Stimulated activated naive B cell treated with anti-CD40 and anti-IgM and Interleukin-4, amounts not matched to agents 10 μg/mL and 1 μg/mL and 100 μg/mL, for 72 hours (primary cell): ENCODE measurements around the gene YWHAB.
A peak's percentile ranks its signal among the peaks of the same experiment; 100 is the strongest.

Source experiments
- ATAC-seq, 2 donors: fragments of 150-1000 bp; cut with Tn5 transposase; replicated peaks; 2 replicates each; pipeline ENCODE4 v1.10.0; 2021; ENCODE audit warnings: moderate library complexity in 1 of 2
- DNase-seq: peaks from one replicate; pipeline ENCODE4 v3.0.0; 2021
- H3K27ac Mint-ChIP-seq: one replicate; pipeline ENCODE4 v1.8.0; 2022; ENCODE audit warnings: mild to moderate bottlenecking, mixed read lengths
- H3K27me3 Mint-ChIP-seq, 2 donors: one replicate each; pipeline ENCODE4 v1.8.0; 2022; ENCODE audit warnings: mixed read lengths in 2 of 2
- H3K36me3 Mint-ChIP-seq, 2 donors: one replicate each; pipeline ENCODE4 v1.8.0; 2022; ENCODE audit warnings: mixed read lengths in 2 of 2, mild to moderate bottlenecking in 1 of 2
- H3K4me1 Mint-ChIP-seq, 2 donors: one replicate each; pipeline ENCODE4 v1.8.0; 2022; ENCODE audit warnings: mixed read lengths in 2 of 2, mild to moderate bottlenecking in 1 of 2
- H3K4me3 Mint-ChIP-seq, 2 donors: one replicate each; pipeline ENCODE4 v1.8.0; 2022; ENCODE audit warnings: mild to moderate bottlenecking in 2 of 2, mixed read lengths in 2 of 2, moderate library complexity in 1 of 2
- H3K9me3 Mint-ChIP-seq, 2 donors: one replicate each; pipeline ENCODE4 v1.8.0; 2022; ENCODE audit warnings: mixed read lengths in 2 of 2, mild to moderate bottlenecking in 1 of 2

YWHAB gene

DNA sequence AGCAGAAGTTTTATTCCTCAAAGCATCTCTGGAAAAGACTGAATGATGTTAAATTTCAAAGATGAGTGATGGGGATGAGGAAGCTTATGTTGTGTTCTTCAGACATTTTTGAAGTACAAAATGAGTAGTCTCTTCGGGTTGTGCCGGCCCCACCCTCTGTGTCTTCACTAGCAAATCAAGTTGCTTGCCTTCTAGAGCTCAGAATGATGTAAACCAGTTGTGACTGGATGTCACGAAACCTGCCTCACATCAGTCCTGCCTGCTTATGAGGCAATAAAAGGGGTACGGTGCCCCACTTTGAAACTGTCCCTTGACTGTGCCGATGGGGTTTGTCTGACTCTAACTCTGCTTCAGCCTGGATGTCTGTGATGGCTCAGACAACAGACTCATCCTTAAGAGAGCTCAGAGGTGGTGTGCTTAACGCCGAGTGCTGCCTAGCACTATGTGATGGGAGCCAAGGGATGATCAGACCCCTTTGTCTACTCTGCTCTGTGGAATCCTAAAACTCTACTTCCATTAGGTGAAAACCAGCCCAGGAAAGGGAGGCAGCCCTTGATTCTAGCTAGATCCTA lies 55.7 kb downstream of the YWHAB start:
- Mint-ChIP-seq H3K4me1 (peaks cover 0 to 2% of the 10 kb centered on the region in 2 donors), H3K4me3 (no peak overlapping the region), H3K27ac (peak overlapping the region; percentile 32), H3K27me3 (no peaks in the 10 kb centered on the region), H3K36me3 (peaks cover 58 to 69% of the 10 kb centered on the region in 2 donors), H3K9me3 (no peaks in the 10 kb centered on the region)
- DNase-seq = no peak
- no peak for ATAC-seq

DNA sequence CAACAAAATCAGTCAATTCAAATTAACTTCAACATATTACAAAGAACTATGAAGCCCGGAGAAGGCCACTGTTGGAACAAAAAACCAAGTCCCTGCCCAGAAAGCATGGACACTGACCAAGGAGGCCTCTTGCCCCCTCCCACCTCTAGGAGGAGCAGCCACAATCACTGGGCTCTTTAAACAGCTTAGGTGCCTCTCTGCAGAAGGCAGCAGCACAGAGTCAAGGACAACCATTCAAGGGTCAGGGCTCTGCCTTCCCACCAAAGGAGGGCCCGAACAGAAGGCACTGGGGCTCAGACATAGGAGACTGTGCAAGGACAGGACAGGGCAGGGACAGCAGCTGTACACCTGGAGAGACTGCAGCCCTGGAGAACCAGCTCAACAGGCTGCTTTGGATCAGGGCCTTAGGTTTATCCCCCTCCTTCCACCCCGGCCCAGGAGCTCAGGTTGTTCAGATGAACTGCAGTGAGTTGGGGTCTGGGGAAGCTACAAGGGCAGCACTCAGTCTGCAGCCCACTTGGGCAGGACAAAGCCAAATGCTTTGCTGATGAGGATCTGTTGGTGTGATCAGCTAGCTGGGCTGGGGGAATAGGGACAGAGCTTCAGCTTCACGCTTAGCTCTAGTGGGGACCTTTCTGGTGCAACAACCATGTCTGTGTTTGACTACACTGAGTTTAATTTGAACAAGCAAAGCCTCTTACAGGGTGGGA lies 56.9 kb downstream of the YWHAB start:
- Mint-ChIP-seq H3K27me3 (no peaks in the 10 kb centered on the region), H3K36me3 (peaks cover 56 to 66% of the 10 kb centered on the region in 2 donors), H3K4me1 (peaks cover 0 to 3% of the 10 kb centered on the region in 2 donors), H3K4me3 (no peak overlapping the region), H3K27ac (peak overlapping the region; percentile 34), H3K9me3 (no peaks in the 10 kb centered on the region)
- no peak for ATAC-seq
- DNase-seq = no peak

DNA sequence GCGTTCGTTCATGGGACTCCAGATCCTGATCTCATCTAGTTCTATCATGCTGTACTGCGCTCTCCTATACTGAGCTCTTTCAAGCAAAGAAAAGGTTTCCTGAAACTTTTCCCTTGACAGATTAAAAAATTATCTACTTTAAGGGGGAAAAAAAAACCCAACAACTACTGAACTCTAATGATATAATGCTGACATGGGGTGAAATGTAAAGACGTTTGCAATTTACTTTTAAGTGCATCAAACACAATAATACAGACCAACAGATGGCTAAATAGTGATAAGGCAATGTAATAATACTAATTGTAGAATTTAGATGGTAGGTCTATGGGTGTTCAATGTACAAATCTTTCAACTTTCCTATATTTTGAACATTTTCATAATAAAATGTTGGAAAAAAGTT lies 58.3 kb downstream of the YWHAB start:
- no peak for ATAC-seq
- Mint-ChIP-seq H3K27ac (no peak overlapping the region), H3K27me3 (no peaks in the 10 kb centered on the region), H3K4me3 (no peak overlapping the region), H3K4me1 (peaks cover 0 to 3% of the 10 kb centered on the region in 2 donors), H3K9me3 (no peaks in the 10 kb centered on the region), H3K36me3 (peaks cover 53 to 58% of the 10 kb centered on the region in 2 donors)
- DNase-seq = no peak

DNA sequence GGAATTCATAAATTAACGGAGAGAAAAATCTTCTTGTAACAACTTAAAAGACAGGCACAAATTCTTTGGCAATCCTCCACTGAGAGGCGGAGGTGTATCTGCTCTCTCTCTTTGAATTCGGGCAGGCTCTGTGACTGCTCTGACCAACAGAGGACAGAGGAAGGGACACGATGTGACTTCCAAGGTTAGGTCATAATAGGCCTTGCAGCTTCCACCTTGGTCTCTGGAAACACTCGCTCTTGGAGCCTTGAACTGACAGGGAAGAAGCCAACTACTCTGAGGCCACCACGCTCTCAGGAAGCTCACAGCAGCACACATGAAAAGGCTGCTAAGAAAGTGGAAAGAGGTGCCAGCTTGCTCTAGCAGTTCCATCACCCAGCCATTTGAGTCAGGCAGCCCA lies 59.8 kb downstream of the YWHAB start:
- DNase-seq (no peak), ATAC-seq (no peak)
- H3K27ac Mint-ChIP-seq = no peak overlapping the region
- peaks cover 53 to 58% of the 10 kb centered on the region in 2 donors for H3K36me3 Mint-ChIP-seq
- H3K27me3 Mint-ChIP-seq = no peaks in the 10 kb centered on the region
- no peaks in the 10 kb centered on the region for H3K9me3 Mint-ChIP-seq
- no peak overlapping the region for H3K4me3 Mint-ChIP-seq
- peaks cover 0 to 3% of the 10 kb centered on the region in 2 donors for H3K4me1 Mint-ChIP-seq

DNA sequence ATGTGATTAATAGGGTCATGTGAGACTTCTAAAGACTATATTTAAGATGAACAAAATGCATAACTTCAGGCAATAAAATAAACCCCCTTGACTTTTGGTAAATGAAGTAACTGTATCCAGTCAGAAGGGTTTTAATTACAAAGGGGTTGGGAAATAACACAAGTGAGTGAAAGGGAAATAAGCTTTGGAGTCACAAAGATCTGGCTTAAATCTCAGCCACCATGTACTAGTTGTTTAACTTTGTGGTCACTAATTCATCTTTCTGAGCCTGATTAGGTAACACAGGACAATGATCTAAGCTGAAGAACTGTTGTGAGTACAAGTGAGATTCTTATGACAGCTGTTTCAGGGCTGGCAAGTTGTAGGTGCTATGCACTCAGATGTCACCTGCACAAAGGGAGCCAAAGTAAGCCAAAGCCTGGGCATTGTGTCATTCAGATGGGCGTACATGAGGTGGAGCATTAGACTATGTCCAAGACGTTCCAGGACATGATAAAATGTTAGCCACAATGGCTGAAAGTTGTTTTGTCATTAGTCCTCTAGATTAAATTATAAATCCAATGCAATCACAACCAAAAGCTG lies 60.9 kb downstream of the YWHAB start:
- H3K27ac Mint-ChIP-seq = no peak overlapping the region
- no peaks in the 10 kb centered on the region for H3K9me3 Mint-ChIP-seq
- ATAC-seq = no peak
- no peak overlapping the region for H3K4me3 Mint-ChIP-seq
- peaks cover 52 to 57% of the 10 kb centered on the region in 2 donors for H3K36me3 Mint-ChIP-seq
- H3K27me3 Mint-ChIP-seq = no peaks in the 10 kb centered on the region
- H3K4me1 Mint-ChIP-seq = peaks cover 0 to 2% of the 10 kb centered on the region in 2 donors
- no peak for DNase-seq

DNA sequence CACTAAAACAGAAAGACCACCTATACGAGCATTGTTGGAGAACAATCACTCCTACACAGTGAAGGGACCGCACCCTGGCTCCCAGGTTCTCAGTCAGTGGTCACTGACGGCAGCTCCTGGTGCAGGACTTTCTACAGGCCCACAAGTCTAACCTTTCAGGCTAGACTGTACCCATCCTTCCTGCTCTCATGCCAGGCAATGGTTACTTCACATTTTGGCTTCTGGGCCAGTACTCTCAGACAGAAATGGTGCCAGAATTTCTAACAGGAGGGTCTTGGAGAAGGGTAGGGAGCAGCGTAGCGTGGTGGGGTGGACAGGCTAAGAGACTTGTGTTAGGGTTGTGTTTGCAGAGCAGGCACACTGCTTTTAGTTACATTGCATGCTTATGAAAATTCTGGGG lies 62.6 kb downstream of the YWHAB start:
- Mint-ChIP-seq H3K9me3 (no peaks in the 10 kb centered on the region), H3K27ac (no peak overlapping the region), H3K27me3 (no peaks in the 10 kb centered on the region), H3K4me1 (peaks cover 6 to 8% of the 10 kb centered on the region in 2 donors), H3K36me3 (peaks cover 50 to 52% of the 10 kb centered on the region in 2 donors), H3K4me3 (no peak overlapping the region)
- ATAC-seq (no peak), DNase-seq (no peak)

DNA sequence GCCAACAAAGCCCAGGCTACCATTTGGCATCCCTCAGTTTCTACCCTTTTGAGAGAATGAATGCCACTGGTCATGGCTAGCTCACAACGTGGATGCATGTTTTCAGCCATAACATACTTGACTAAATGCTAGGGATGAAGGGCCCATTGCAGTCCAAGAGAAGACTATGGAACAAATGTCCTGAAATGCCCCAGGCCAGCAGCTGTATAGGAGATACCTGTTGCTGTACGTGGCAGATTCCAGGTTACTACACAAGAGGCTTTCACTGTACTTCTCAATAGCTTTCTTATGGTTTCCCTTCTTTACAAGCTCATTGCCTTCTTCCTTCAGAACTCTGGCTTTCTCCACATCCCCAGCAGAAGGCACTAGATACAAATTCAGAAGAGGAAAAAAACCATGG lies 63.0 kb downstream of the YWHAB start:
- peaks cover 10 to 12% of the 10 kb centered on the region in 2 donors for H3K4me1 Mint-ChIP-seq
- no peak for DNase-seq
- H3K27me3 Mint-ChIP-seq = no peaks in the 10 kb centered on the region
- H3K27ac Mint-ChIP-seq = no peak overlapping the region
- peaks cover 54 to 56% of the 10 kb centered on the region in 2 donors for H3K36me3 Mint-ChIP-seq
- no peak overlapping the region for H3K4me3 Mint-ChIP-seq
- ATAC-seq = no peak
- no peaks in the 10 kb centered on the region for H3K9me3 Mint-ChIP-seq

DNA sequence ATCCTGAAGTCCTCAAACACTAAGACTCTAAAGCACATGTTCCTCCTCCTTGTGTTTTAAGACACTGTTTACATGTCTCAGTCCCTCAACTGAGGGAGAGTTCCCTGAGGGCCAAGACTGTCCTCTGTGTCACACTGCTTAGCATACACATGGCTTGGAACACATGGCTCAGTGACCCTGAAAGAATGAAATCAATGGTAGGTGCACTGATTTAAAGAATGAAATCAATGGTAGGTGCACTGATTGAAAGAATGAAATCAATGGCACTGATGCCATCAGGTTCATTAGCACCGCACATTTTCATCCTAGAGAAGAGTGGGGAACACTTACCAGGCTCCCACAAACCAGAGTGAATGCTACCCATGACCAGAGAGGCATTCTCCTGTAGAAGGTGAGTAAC lies 64.9 kb downstream of the YWHAB start:
- no peak for ATAC-seq
- H3K36me3 Mint-ChIP-seq = peaks cover 55 to 56% of the 10 kb centered on the region in 2 donors
- H3K4me3 Mint-ChIP-seq = no peak overlapping the region
- H3K4me1 Mint-ChIP-seq = peaks cover 25 to 28% of the 10 kb centered on the region in 2 donors
- H3K27ac Mint-ChIP-seq = peak overlapping the region; percentile 2
- H3K27me3 Mint-ChIP-seq = no peaks in the 10 kb centered on the region
- DNase-seq = no peak
- no peaks in the 10 kb centered on the region for H3K9me3 Mint-ChIP-seq

DNA sequence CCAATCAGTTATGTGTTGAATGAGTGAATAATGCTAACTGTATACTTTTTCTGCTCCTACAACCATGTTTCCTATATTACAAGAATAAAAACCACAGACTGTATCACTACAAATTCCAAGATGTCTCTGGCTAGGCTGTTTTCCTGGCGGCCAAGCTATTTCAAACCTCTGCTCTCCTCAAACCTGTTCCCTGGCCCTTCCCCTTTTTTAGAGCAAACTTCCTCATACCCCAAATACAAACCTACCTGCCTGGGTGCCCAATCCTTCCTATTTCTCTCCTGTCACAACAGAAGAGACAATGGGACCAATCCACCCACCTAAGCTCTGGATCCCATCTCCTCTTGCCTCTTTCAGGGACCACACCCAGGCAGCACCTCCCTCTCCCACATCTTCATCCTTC lies 67.2 kb downstream of the YWHAB start:
- H3K4me1 Mint-ChIP-seq = peaks cover 38 to 49% of the 10 kb centered on the region in 2 donors
- H3K4me3 Mint-ChIP-seq = no peak overlapping the region
- H3K27ac Mint-ChIP-seq = peak overlapping the region; percentile 56
- H3K27me3 Mint-ChIP-seq = no peaks in the 10 kb centered on the region
- H3K9me3 Mint-ChIP-seq = no peaks in the 10 kb centered on the region
- no peak for DNase-seq
- ATAC-seq = no peak
- H3K36me3 Mint-ChIP-seq = peaks cover 54 to 58% of the 10 kb centered on the region in 2 donors

DNA sequence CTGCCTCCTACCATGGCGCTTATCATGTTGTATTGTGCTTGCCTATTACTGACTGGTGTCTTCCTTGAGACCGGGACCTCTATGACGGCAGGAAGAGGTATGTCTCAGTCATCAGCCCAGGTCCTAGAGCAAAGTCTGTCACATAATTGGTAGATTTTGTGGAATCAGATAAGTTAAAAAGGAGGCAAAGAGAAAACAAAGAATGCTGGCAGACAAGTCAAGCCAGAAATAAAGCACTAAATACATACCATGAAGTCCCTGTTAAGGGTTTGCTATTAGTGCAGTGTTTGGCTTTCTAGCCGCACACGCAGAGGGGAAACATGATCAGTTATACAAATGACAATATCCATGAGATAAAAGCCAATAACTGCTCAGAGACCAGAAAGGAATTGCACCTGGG lies 68.7 kb downstream of the YWHAB start:
- peaks cover 50 to 64% of the 10 kb centered on the region in 2 donors for H3K4me1 Mint-ChIP-seq
- H3K27ac Mint-ChIP-seq = no peak overlapping the region
- H3K36me3 Mint-ChIP-seq = peaks cover 54 to 72% of the 10 kb centered on the region in 2 donors
- H3K9me3 Mint-ChIP-seq = no peaks in the 10 kb centered on the region
- DNase-seq = no peak
- H3K27me3 Mint-ChIP-seq = no peaks in the 10 kb centered on the region
- no peak overlapping the region for H3K4me3 Mint-ChIP-seq
- no peak for ATAC-seq

DNA sequence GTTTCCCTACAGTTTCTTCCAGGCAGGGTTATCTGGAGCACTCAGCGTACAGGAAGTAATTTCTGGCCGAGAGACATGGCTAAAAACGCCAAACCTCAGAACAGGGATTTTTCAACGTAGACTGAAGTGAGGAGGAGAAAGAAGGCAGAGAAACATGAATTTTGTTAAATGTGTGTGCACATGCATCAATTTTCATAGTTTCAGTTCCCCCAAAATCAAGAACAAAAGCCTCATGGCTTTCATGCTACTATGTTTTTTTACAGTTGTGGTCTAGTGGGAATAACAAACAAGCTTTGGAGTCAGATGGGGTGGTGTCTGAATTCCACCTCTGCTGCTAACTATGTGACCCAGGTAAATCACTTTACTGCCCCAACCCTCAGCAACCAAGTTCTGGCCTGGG lies 69.8 kb downstream of the YWHAB start:
- no peaks in the 10 kb centered on the region for H3K9me3 Mint-ChIP-seq
- H3K4me3 Mint-ChIP-seq = peak overlapping the region; percentile 13 to 47
- H3K36me3 Mint-ChIP-seq = peaks cover 47 to 71% of the 10 kb centered on the region in 2 donors
- H3K27me3 Mint-ChIP-seq = no peaks in the 10 kb centered on the region
- H3K4me1 Mint-ChIP-seq = peaks cover 54 to 69% of the 10 kb centered on the region in 2 donors
- no peak for DNase-seq
- peak; percentile 4 to 17 for ATAC-seq
- H3K27ac Mint-ChIP-seq = peak overlapping the region; percentile 78

DNA sequence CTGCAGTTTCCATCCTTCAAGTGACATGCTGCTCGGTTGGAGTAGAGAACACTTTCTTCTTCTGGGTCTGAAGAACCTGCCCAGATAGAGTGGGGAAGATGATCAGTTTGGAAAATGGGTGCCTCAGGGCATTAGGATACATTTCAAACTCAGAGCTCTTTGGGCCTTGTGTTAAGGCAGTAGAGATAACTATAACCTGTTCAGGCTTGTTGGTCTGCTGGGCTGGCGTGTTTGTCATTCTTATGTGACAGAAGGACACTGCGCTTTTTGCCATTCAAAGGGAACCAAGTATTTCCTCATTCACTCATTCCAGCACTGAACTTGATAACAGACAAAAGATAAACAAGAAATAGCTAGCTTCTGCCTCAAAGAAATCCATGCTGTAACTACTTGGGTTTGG lies 70.9 kb downstream of the YWHAB start:
- Mint-ChIP-seq H3K4me3 (peak overlapping the region in 1 of 2 donors; percentile 7), H3K27ac (peak overlapping the region; percentile 74), H3K9me3 (no peaks in the 10 kb centered on the region), H3K27me3 (no peaks in the 10 kb centered on the region), H3K4me1 (peaks cover 59 to 77% of the 10 kb centered on the region in 2 donors), H3K36me3 (peaks cover 43 to 66% of the 10 kb centered on the region in 2 donors)
- DNase-seq (no peak), ATAC-seq (no peak)
